ENCODE results near the gene TAX1BP3.

GRCh38 chr17:3621146-3621720 lies 47.1 kb downstream of the TAX1BP3 start:
- TF ChIP-seq, protein P1, sequence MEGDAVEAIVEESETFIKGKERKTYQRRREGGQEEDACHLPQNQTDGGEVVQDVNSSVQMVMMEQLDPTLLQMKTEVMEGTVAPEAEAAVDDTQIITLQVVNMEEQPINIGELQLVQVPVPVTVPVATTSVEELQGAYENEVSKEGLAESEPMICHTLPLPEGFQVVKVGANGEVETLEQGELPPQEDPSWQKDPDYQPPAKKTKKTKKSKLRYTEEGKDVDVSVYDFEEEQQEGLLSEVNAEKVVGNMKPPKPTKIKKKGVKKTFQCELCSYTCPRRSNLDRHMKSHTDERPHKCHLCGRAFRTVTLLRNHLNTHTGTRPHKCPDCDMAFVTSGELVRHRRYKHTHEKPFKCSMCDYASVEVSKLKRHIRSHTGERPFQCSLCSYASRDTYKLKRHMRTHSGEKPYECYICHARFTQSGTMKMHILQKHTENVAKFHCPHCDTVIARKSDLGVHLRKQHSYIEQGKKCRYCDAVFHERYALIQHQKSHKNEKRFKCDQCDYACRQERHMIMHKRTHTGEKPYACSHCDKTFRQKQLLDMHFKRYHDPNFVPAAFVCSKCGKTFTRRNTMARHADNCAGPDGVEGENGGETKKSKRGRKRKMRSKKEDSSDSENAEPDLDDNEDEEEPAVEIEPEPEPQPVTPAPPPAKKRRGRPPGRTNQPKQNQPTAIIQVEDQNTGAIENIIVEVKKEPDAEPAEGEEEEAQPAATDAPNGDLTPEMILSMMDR (IDR thresholded peaks at IDR 0.05): no peak
- TF ChIP-seq EP300 (IDR thresholded peaks at IDR 0.05) (no peak), POLR2AphosphoS5 (IDR thresholded peaks at IDR 0.05) (no peak)
